ES-I3 (cell line): ENCODE results near the gene CKM.

Source experiments
- H3K36me3 ChIP-seq: 2 replicates; pipeline ENCODE4 v1.6.1; 2013; ENCODE audit warnings: mild to moderate bottlenecking, low read length, control low read depth, moderate library complexity; ENCODE audit not compliant: insufficient read depth
- H3K4me1 ChIP-seq: 2 replicates; pipeline ENCODE4 v1.6.1; 2013; ENCODE audit warnings: mild to moderate bottlenecking, control low read depth, low read length; ENCODE audit not compliant: insufficient read depth
- H3K9ac ChIP-seq: 2 replicates; pipeline ENCODE4 v1.6.1; 2013; ENCODE audit warnings: low read depth, mild to moderate bottlenecking, low read length, moderate library complexity
- H3K9me3 ChIP-seq: 2 replicates; pipeline ENCODE4 v1.6.1; 2013; ENCODE audit warnings: mild to moderate bottlenecking, low read length, moderate library complexity; ENCODE audit not compliant: control insufficient read depth, insufficient read depth

The CKM gene

DNA sequence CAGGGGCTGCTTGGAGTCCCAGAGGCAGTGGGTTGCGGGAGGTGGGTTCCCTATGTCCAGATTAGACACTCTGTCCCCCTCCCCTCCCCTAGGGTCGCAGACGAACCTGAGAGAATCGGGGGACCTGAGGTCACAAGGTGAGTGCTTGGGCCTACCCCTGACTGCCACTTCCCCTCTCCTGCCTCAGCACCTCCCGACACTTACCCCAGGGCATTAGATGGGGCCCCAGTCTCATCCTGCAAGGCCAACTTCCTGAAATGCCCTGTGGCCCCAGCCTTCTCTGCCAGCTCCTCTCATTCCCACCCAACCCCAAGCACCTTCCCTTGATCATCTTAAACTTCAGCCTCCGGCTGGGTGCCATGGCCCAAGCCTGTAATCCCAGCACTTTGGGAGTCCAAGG lies 23.0 kb downstream of the CKM start:
- Histone ChIP-seq H3K36me3 (no peaks in the 10 kb centered on the region), H3K9ac (no peak overlapping the region), H3K9me3 (no peaks in the 10 kb centered on the region; the same call in 1 of the 2 replicates), H3K4me1 (no peaks in the 10 kb centered on the region; the same call in 1 of the 2 replicates)

DNA sequence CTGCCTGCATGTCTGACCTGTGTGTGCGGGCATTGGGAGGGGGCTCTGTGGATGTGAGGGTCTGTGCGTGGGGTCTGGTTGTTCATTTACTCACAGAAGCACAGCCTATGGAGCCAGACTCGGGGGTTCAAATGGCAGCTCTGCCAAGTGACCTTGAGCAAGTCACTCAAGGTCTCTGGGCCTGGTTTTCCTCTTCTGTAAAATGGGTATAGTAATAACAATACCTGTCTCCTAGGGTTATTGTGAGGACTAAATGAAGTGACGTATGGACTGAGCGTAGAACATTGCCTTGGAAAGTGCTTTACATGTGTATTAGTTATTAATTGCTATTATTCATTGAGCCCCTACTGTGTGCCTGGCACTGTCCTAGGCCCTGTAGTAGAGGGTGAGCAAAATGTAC lies 24.4 kb downstream of the CKM start:
- H3K36me3 ChIP-seq = no peaks in the 10 kb centered on the region
- H3K9me3 ChIP-seq = no peaks in the 10 kb centered on the region
- no peaks in the 10 kb centered on the region; the same call in 1 of the 2 replicates for H3K4me1 ChIP-seq
- no peak overlapping the region for H3K9ac ChIP-seq

DNA sequence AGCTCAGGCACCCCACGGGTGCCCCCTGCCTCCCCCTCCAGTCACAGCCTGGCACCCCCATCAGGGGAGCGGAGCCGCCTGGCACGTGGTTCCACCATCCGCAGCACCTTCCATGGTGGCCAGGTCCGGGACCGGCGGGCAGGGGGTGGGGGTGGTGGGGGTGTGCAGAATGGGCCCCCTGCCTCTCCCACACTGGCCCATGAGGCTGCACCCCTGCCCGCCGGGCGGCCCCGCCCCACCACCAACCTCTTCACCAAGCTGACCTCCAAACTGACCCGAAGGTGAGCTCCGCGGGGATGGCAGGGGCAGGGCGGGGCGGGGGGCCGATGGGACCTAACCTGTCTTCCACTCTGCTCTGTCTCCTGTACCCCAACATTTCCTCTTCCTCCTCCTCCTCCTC lies 25.0 kb downstream of the CKM start:
- Histone ChIP-seq H3K36me3 (no peaks in the 10 kb centered on the region), H3K9me3 (no peaks in the 10 kb centered on the region), H3K9ac (no peak overlapping the region), H3K4me1 (no peaks in the 10 kb centered on the region; the same call in 1 of the 2 replicates)

DNA sequence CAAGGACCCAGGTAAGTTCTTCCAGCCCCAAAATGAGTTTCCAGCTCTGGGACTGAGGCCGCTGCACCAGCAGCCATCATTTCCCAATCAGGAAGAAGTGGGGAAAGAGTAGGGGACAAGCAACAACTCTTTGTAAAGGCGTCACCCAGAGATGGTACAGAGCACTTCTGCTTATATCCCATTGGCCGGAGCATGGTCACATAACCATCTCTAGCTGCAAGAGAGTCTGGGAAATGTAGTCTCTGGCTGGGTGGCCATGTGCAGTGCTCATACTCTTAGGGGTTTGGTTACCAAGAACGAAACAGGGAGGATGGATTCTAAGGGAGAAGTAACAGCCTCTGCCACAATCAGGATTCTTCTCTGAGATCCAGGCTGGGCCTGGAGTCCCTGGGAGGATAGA lies 26.3 kb downstream of the CKM start:
- H3K9me3 ChIP-seq = no peaks in the 10 kb centered on the region
- H3K9ac ChIP-seq = no peak overlapping the region
- H3K36me3 ChIP-seq = no peaks in the 10 kb centered on the region

DNA sequence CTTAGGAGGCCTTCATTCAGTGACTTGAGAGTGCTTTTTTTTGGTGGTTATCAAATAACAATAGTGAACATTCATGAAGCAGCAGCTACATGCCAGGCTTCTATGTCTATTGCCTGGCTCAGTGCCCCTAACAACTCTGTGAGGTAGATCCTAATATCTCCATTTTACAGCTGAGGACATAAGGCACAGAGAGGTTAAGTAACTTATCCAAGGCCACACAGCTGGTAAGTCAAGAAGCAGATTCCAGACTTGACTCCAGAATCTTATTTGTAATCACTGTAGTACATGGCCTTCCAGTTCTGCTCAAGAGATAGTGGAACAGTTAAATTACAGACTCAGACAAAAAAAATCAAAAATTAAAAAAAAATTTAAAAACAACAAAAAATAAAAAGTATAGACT lies 26.8 kb downstream of the CKM start:
- Histone ChIP-seq H3K4me1 (no peaks in the 10 kb centered on the region; the same call in 1 of the 2 replicates), H3K9me3 (no peaks in the 10 kb centered on the region), H3K36me3 (no peaks in the 10 kb centered on the region), H3K9ac (no peak overlapping the region)

More for the DNA sequence above, 26.3 kb downstream of the CKM start:
- no peaks in the 10 kb centered on the region; the same call in 1 of the 2 replicates for H3K4me1 ChIP-seq

DNA sequence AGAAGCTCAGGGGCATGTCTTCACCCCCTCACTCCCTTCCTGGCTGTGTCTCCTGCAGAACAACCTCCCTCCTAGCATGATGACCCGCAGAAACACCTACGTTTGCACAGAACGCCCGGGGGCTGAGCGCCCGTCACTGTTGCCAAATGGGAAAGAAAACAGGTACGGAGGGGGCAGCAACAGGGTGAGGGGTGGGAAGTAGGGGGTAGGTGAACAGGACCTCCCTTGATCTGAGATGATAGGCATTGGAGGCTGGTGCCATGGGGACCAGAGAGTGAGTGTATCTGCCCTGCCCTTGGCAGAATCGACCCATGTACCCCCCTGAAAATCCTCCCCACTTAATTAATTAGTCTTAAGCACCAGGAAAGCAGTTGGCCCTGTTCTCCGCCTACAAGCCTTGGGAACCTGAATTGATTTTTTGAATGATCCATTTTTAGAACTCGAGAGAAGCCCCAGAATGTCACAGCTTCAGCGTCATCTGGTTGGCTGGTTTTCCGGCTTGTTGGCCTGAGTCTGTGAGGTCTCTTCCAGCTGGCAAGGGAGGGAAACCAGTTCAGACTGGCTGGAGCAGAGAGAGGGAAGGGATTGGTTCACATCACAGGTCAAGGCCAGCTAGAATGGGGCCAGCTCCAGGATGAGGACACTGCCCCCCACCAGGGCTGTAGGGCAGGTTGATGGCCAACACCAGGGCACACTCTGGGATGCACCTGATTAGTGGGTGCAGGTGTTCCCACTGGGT lies 28.2 kb downstream of the CKM start:
- no peak overlapping the region for H3K9ac ChIP-seq
- H3K36me3 ChIP-seq = no peaks in the 10 kb centered on the region
- no peaks in the 10 kb centered on the region for H3K4me1 ChIP-seq
- H3K9me3 ChIP-seq = no peaks in the 10 kb centered on the region

DNA sequence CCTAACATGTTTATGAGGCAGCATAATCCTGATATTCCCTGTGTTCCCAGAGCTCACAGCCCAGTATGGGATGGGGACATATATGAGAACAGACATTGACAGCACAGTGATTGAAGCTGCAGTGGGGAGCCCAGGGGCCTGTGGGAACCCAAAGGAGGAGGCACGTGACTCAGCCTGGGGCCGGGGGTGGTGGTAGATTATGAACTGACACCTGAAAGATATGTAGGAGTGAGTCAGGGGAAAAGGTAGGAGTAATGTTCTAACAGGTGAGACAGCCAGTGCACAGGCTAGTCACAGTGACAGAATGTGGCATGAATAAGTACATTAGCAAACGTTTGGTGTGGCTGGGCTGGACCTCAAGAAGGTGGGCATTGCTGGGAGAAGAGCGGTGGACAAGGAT lies 29.0 kb downstream of the CKM start:
- H3K9ac ChIP-seq = no peak overlapping the region
- no peaks in the 10 kb centered on the region for H3K36me3 ChIP-seq
- no peaks in the 10 kb centered on the region for H3K9me3 ChIP-seq
- no peaks in the 10 kb centered on the region for H3K4me1 ChIP-seq

DNA sequence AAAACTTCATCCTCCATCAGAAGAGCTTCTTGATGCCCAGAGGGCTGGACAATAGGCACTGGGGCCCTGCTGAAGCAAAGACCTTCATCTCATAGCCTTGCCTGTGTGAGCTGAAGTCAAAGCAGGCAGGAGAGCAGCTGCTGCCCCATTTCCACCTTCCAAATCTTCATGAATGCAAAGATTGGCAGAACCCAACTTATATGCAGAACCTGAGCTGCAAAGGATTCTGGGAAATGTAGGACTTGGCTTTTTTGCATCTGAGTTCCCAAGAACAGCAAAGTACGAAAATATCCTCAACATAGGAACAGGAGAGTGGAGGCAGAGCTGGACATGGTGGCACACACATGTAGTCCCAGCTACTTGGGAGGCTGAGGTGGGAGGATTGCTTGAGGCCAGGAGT lies 30.8 kb downstream of the CKM start:
- Histone ChIP-seq H3K9me3 (no peaks in the 10 kb centered on the region), H3K4me1 (no peaks in the 10 kb centered on the region), H3K36me3 (no peaks in the 10 kb centered on the region; the same call in 1 of the 2 replicates), H3K9ac (no peak overlapping the region)

DNA sequence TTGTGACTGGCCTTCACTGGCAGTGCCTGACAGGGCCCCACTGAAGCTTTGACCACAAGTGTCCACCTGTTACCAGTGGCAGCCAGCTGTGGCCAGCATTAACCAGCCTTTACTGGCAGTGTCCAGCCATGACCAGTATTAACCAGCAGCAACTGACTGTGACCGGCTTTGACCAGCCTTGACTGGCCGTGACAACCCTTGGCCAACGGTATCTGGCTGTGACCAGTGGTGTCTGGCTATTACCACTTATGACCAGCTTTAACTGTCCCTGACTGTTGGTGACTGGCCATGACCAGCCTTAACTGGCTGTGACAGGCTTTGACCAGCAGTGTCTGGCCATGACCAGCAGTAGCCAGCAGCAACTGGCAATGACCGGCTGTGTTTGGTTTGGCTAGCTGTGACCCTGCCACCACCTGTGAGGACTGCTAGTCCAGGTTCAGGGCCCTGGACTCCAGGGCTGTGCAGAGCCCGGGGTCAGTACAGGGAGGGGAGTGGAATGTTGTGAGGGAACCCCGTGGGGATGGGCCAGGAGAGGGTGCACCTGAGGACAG lies 32.2 kb downstream of the CKM start:
- Histone ChIP-seq H3K9me3 (no peaks in the 10 kb centered on the region), H3K4me1 (no peaks in the 10 kb centered on the region), H3K9ac (no peak overlapping the region), H3K36me3 (no peaks in the 10 kb centered on the region; the same call in 1 of the 2 replicates)

DNA sequence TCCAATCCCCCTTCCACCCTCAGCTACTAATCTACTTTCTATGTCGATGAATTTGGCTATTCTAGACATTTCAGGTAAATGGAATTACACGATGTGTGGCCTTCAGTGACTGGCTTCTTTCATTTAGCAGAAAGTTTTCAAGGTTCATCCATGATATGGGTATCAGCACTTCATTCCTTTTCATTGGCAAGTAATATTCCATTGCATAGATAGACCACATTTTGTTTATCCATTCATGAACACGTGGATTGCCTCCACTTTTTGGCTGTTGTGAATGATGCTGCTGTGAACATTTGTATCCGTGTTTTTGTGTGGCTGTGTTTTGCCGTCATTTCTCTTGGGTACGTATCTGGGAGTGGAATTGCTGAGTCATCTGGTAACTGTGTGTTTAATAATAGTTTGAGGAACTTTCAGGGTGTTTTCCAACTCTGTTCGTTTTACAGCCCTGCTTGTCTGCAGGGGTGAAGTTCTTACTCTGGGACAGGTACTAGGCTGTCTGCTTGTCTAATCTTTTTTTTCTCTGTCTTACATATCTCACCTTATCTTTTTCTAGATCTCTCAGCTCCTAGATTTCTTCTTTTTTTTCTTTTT lies 39.1 kb downstream of the CKM start:
- Histone ChIP-seq H3K4me1 (no peaks in the 10 kb centered on the region), H3K36me3 (peaks cover 7% of the 10 kb centered on the region), H3K9me3 (no peaks in the 10 kb centered on the region), H3K9ac (no peak overlapping the region)

DNA sequence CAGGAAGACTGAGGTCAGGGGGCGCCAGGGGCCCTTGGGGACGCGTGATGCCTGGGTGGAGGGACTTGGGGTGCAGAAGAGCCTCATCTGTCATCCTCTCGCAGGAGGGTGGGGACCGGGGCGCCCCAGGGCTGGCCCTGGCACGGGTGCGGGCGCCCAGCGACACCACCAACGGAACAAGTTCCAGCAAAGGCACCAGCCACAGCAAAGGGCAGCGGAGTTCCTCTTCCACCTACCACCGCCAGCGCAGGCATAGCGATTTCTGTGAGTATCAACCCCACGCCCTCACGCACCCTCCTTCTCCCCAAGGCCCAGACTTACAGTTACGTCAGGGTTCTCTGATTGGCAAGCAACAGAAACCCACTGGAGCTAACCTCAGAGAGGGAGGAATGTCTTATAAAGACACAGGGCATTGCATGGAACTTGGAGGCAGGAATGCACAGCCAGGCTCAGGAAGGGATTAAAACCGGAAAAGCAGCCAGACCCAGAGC lies 42.2 kb downstream of the CKM start:
- no peaks in the 10 kb centered on the region for H3K9me3 ChIP-seq
- H3K4me1 ChIP-seq = no peaks in the 10 kb centered on the region
- no peak overlapping the region for H3K9ac ChIP-seq
- H3K36me3 ChIP-seq = peaks cover 7% of the 10 kb centered on the region

DNA sequence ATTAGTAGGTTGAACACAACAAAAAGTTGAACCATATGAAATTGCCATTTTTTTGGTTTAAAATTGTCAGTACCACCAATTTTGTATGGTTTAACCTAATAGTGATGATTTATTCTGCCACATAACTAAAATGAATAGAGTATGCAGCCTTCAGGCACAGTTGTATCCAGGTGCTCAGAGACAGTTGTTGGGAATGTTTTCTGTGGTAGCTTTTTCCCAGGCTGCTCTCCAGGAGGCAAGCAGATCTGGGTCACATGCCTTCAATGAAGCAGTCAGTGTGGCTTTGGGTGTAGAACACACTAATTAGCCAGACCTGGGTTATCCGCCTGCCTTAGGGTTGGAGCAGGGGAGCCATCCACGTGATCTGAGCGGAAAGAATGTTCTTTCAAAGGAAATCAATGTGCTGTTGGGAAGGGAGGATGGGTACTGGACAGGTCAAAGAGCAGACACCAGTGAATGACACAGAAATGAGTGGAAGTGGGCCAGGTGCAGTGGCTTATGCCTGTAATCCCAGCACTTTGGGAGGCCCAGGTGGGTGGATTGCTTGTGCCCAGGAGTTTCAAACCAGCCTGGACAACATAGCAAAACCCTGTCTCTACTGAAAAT lies 43.0 kb downstream of the CKM start:
- H3K9ac ChIP-seq = no peak overlapping the region
- no peaks in the 10 kb centered on the region for H3K4me1 ChIP-seq
- no peaks in the 10 kb centered on the region for H3K9me3 ChIP-seq
- peaks cover 7% of the 10 kb centered on the region for H3K36me3 ChIP-seq

DNA sequence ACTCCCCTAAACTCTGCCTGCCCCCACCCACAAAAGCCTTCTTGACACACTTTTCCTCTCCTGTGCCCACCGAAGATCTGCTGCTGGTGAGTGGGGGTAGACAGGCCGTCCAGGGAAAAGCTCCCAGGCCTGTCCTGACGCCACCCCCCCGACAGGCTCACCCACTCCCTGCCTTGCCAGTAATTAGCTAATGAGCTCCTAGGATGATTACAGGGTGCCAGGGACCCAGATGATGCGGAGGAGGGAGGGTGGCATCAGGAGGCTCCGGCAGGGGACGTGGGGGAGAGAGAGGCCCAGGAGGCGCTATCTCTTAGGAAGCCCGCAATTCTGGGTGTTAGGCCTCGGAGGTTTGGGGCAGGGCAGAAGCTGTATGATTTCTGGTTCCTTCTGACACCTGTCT lies 44.6 kb downstream of the CKM start:
- Histone ChIP-seq H3K9me3 (no peaks in the 10 kb centered on the region), H3K4me1 (no peaks in the 10 kb centered on the region), H3K9ac (no peak overlapping the region), H3K36me3 (peaks cover 7% of the 10 kb centered on the region)

DNA sequence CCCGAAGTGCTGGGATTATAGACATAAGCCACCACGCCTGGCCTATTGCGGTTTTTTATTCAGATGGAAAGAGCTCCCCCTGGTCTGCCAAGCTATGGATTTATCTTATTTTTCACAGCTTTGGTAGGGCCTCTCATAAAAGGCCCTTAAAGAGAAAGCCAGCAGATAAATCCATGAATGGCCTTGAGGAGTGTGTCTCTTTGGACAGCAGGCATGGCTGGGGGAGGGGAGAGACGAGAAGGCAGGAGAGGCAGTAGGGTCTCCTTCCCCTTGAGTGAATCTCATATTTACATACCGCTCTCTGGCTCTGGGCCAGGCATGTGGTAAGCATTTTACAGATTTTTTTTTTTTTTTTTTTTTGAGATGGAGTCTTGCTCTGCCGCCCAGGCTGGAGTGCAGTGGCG lies 46.4 kb downstream of the CKM start:
- H3K9me3 ChIP-seq = no peaks in the 10 kb centered on the region
- no peaks in the 10 kb centered on the region for H3K4me1 ChIP-seq
- no peak overlapping the region for H3K9ac ChIP-seq
- H3K36me3 ChIP-seq = peaks cover 3% of the 10 kb centered on the region; the same call in 1 of the 2 replicates
